Measurements from ENCODE around the gene MAP1S. TPM values are rescaled to one million over a fixed set of nuclear protein-coding genes. Genes with fewer than 3 reads are reported as not detected.

Gene MAP1S
- total RNA-seq, 3 donors from 2014 or later = 11.2 to 17.4 (median 15.4) TPM

DNA sequence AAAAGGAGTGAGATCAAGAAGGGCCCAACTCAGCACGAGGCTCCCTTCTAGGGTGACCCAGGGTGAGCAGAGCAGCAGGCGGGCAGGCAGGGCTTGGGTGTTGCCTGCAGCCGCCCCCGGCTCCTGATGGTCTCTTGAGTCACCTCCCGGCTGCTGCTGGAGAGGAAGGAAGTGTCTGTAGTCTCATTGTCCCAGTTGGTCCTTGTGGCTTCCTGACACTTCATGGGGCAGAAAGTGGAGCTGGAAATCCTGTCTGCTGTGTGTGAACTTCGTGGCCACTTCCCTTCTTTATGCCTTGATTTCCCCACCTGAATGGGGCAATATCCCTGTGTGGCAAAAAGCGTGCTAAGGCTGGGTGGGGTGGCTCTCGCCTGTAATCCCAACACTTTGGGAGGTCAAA lies 2.5 kb downstream of the MAP1S start:
- no peak for DNase-seq (ENCODE audit: low spot score in 2 of 2)
- intact Hi-C loops (cut with DNase I; ENCODE audit: low total_unique reads) = no loop called here
- H3K27ac ChIP-seq = peak overlapping the region in 1 of 2 donors; percentile 48
- no peaks in the 10 kb centered on the region for H3K27me3 ChIP-seq
- no peaks in the 10 kb centered on the region for H3K36me3 ChIP-seq
- peak overlapping the region in 1 of 3 donors; percentile 84 for H3K4me3 ChIP-seq
- TF ChIP-seq POLR2A (IDR thresholded peaks at IDR 0.05) = no peak
- TF ChIP-seq POLR2AphosphoS5 (IDR thresholded peaks at IDR 0.05) = no peak
- TF ChIP-seq, protein P1, sequence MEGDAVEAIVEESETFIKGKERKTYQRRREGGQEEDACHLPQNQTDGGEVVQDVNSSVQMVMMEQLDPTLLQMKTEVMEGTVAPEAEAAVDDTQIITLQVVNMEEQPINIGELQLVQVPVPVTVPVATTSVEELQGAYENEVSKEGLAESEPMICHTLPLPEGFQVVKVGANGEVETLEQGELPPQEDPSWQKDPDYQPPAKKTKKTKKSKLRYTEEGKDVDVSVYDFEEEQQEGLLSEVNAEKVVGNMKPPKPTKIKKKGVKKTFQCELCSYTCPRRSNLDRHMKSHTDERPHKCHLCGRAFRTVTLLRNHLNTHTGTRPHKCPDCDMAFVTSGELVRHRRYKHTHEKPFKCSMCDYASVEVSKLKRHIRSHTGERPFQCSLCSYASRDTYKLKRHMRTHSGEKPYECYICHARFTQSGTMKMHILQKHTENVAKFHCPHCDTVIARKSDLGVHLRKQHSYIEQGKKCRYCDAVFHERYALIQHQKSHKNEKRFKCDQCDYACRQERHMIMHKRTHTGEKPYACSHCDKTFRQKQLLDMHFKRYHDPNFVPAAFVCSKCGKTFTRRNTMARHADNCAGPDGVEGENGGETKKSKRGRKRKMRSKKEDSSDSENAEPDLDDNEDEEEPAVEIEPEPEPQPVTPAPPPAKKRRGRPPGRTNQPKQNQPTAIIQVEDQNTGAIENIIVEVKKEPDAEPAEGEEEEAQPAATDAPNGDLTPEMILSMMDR (IDR thresholded peaks at IDR 0.05) = no peak
- H3K4me1 ChIP-seq = peaks cover 12 to 29% of the 10 kb centered on the region in 2 donors
- H3K9me3 ChIP-seq = no peaks in the 10 kb centered on the region

DNA sequence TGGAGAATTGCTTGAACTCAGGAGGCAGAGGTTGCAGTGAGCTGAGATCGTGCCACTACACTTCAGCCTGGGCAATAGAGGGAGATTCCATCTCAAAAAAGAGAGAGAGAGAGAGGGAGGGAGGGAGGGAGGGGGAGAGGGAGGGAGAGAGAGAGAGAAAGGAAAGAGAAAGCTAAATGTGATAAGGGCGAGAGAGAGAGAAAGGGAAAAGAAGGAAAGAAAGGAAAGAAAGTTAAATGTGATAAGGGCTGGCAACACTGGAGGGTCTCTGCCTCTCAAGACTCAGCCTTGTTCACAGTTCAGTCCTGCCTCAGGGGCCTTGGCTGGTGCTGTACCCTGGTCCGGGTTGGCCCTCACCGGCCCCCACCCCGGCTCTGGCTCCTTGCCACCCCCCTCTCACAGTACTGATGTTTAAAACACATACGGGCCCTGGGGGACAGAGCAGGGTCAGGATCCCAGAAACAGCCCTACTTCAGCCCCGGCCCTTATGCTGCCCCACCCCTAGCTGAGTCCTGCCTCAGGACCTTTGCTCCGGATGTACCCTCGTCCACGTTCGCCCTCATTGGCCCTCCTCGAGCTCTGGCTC lies 3.5 kb downstream of the MAP1S start:
- H3K4me3 ChIP-seq = no peak overlapping the region
- no peak overlapping the region for H3K27ac ChIP-seq
- H3K27me3 ChIP-seq = no peaks in the 10 kb centered on the region
- H3K36me3 ChIP-seq = no peaks in the 10 kb centered on the region
- no peak for TF ChIP-seq POLR2AphosphoS5 (IDR thresholded peaks at IDR 0.05)
- TF ChIP-seq, protein P1 (IDR thresholded peaks at IDR 0.05) = no peak
- no peak for TF ChIP-seq POLR2A (IDR thresholded peaks at IDR 0.05)
- intact Hi-C loops (cut with DNase I; ENCODE audit: low total_unique reads) = no loop called here
- no peak for DNase-seq (ENCODE audit: low spot score in 2 of 2)
- no peaks in the 10 kb centered on the region for H3K9me3 ChIP-seq
- H3K4me1 ChIP-seq = peaks cover 12 to 22% of the 10 kb centered on the region in 2 donors

DNA sequence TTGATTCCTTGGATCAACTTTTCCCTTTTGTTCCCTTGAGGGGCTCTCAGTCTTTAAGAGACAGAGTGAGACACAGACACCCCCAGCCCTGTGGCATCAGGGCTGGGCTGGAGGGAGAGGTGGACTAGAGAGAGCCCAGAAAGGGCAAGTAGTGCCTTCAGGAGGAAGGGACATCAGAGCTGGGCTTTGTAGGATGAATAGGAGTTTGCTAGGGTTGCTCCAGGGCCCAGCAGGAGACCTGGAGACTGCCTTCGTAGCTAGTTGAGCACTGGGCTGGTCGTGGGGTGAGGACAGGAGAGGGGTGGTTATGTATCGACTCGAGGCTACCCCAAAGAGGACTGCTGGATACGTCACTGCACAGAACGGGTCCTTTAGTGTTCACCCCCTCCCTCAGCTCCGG lies 5.4 kb downstream of the MAP1S start:
- no peak for TF ChIP-seq POLR2A (IDR thresholded peaks at IDR 0.05)
- TF ChIP-seq POLR2AphosphoS5 (IDR thresholded peaks at IDR 0.05) = no peak
- TF ChIP-seq, protein P1 (IDR thresholded peaks at IDR 0.05) = no peak
- DNase-seq (ENCODE audit: low spot score in 2 of 2) = no peak
- peaks cover 12 to 16% of the 10 kb centered on the region in 2 donors for H3K4me1 ChIP-seq
- intact Hi-C loops (cut with DNase I; ENCODE audit: low total_unique reads) = no loop called here
- H3K9me3 ChIP-seq = no peaks in the 10 kb centered on the region
- H3K36me3 ChIP-seq = no peaks in the 10 kb centered on the region
- no peak overlapping the region for H3K27ac ChIP-seq
- no peak overlapping the region for H3K4me3 ChIP-seq
- H3K27me3 ChIP-seq = no peaks in the 10 kb centered on the region

DNA sequence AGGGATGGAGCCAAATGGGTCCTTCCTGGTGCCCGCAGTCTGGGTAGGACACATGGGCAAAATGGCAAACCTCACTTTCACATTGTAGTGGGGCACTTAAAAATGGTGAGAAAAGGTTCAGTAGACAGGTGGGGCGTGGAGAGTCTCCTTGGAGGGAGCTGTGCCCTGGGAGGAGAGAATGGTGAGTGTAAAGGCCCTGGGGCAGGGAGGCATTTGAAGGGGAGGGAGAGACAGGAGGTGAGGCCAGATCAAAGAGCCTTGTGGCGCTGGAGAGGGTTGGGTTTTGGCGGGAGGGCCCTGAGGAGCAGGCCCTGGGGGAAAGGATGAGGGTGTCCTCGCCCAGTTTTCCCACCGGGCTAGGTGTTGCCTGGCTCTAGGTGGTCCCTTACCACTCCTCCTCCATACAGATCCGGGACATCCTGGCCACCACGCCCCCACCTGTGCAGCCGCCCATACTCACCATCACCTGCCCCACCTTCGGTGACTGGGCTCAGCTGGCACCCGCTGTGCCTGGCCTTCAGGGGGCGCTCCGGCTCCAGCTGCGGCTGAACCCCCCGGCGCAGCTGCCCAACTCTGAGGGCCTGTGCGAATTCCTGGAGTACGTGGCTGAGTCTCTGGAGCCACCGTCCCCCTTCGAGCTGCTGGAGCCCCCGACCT lies 6.3 kb downstream of the MAP1S start:
- Histone ChIP-seq H3K4me1 (peaks cover 6 to 13% of the 10 kb centered on the region in 2 donors), H3K27me3 (no peaks in the 10 kb centered on the region), H3K4me3 (no peak overlapping the region), H3K9me3 (no peaks in the 10 kb centered on the region), H3K36me3 (no peaks in the 10 kb centered on the region), H3K27ac (no peak overlapping the region)
- intact Hi-C loops (cut with DNase I; ENCODE audit: low total_unique reads) = no loop called here
- no peak for TF ChIP-seq POLR2A (IDR thresholded peaks at IDR 0.05)
- TF ChIP-seq POLR2AphosphoS5 (IDR thresholded peaks at IDR 0.05) = no peak
- TF ChIP-seq, protein P1 (IDR thresholded peaks at IDR 0.05) = no peak
- DNase-seq (ENCODE audit: low spot score in 2 of 2) = no peak

DNA sequence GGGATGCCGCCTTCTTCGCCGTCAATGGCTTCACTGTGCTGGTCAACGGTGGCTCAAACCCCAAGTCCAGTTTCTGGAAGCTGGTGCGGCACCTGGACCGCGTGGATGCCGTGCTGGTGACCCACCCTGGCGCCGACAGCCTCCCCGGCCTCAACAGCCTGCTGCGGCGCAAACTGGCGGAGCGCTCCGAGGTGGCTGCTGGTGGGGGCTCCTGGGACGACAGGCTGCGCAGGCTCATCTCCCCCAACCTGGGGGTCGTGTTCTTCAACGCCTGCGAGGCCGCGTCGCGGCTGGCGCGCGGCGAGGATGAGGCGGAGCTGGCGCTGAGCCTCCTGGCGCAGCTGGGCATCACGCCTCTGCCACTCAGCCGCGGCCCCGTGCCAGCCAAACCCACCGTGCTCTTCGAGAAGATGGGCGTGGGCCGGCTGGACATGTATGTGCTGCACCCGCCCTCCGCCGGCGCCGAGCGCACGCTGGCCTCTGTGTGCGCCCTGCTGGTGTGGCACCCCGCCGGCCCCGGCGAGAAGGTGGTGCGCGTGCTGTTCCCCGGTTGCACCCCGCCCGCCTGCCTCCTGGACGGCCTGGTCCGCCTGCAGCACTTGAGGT lies 7.0 kb downstream of the MAP1S start:
- H3K36me3 ChIP-seq = no peaks in the 10 kb centered on the region

More for the DNA sequence above, 7.0 kb downstream of the MAP1S start:
- intact Hi-C loops (cut with DNase I; ENCODE audit: low total_unique reads) = no loop called here
- TF ChIP-seq POLR2A (IDR thresholded peaks at IDR 0.05) = no peak
- TF ChIP-seq, protein P1 (IDR thresholded peaks at IDR 0.05) = no peak
- TF ChIP-seq POLR2AphosphoS5 (IDR thresholded peaks at IDR 0.05) = no peak
- no peaks in the 10 kb centered on the region for H3K27me3 ChIP-seq
- no peaks in the 10 kb centered on the region for H3K9me3 ChIP-seq
- peaks cover 0 to 6% of the 10 kb centered on the region in 2 donors for H3K4me1 ChIP-seq
- DNase-seq (ENCODE audit: low spot score in 2 of 2) = no peak
- no peak overlapping the region for H3K27ac ChIP-seq
- no peak overlapping the region for H3K4me3 ChIP-seq
